HepG2 (cell line): ENCODE data around the gene DUSP16. TPM values are rescaled to one million over a fixed set of nuclear protein-coding genes. Genes with fewer than 3 reads are reported as not detected.

Source experiments
- ATAC-seq: fragments of 200-7000 bp; cut with Tn5 transposase; 3 replicates; pipeline ENCODE4 v1.9.1; 2020; ENCODE audit warnings: mild to moderate bottlenecking, moderate library complexity
- BruUV-seq: library from RNA; stranded (reverse); fragments of 400-500 nt; replicated peaks from 2 replicates; lab custom pipeline; 2021; lab: Mats Ljungman, UMichigan
- CTCF ChIA-PET: fragments of 300-600 bp; formaldehyde crosslinking; extraction: SDS; loops from one replicate; lab custom pipeline; 2021; ENCODE audit warnings: low total read pairs, inconsistent platforms, low intra/inter-chr PET ratio; lab: Yijun Ruan, JAX
- POLR2A ChIA-PET: fragments of 350-600 bp; sonication (Branson Sonifier 250); formaldehyde crosslinking; loops from one replicate; lab custom pipeline; 2020; ENCODE audit warnings: antibody characterized with exemption, inconsistent platforms; lab: Yijun Ruan, JAX
- DNase-seq: peaks from one replicate; pipeline ENCODE4 v3.0.0-alpha.2; 2015; ENCODE audit warnings: low spot score
- FAIRE-seq: peaks from 3 replicates; lab custom pipeline; 2011; peaks lifted over from hg19 to GRCh38; lab: Jason Lieb, UNC
- H2AFZ ChIP-seq: one replicate; pipeline ENCODE4 v1.6.1; 2011; ENCODE audit warnings: low read length, inconsistent platforms
- H3K27ac ChIP-seq: fragments of 300-600 bp; 3 replicates; pipeline ENCODE4 v1.8.0; 2011; ENCODE audit warnings: mixed run types, mild to moderate bottlenecking, mixed read lengths, low read length, inconsistent platforms; ENCODE audit not compliant: insufficient read depth; ENCODE audit errors: extremely low read length
- H3K27me3 ChIP-seq, 2 experiments: fragments of 200-600 bp in 1 of 2; 2 replicates in 1 of 2; 3 replicates in 1 of 2; pipeline versions ENCODE4 v1.6.0 to v1.8.0; 2011; ENCODE audit warnings: low read length in 2 of 2, mild to moderate bottlenecking in 2 of 2, moderate library complexity in 2 of 2, inconsistent platforms in 1 of 2; ENCODE audit not compliant: insufficient read depth in 2 of 2, control insufficient read depth in 1 of 2
- H3K36me3 ChIP-seq, 2 experiments: fragments of 200-600 bp in 1 of 2; replicated peaks in 1 of 2; 2 replicates in 1 of 2; 3 replicates in 1 of 2; pipeline versions ENCODE4 v1.5.1 to v1.8.0; 2011; ENCODE audit warnings: low read length in 2 of 2, inconsistent platforms in 1 of 2; ENCODE audit not compliant: insufficient read depth in 2 of 2, control insufficient read depth in 1 of 2
- H3K4me1 ChIP-seq: 2 replicates; pipeline ENCODE4 v1.5.1; 2012; ENCODE audit warnings: low read length, inconsistent platforms; ENCODE audit not compliant: insufficient read depth
- H3K4me2 ChIP-seq: 2 replicates; pipeline ENCODE4 v1.6.0; 2011; ENCODE audit warnings: low read depth, low read length, inconsistent platforms
- H3K4me3 ChIP-seq, 3 experiments: fragments of 200-600 bp in 1 of 3; sonication (generic), shearing (Covaris generic) in 1 of 3; replicated peaks in 1 of 3; 2 replicates each; pipeline ENCODE4 v1.5.1; 2011 to 2016; ENCODE audit warnings: low read length in 3 of 3, inconsistent platforms in 2 of 3, low read depth in 2 of 3, mild to moderate bottlenecking in 2 of 3, control low read depth in 1 of 3, mixed read lengths in 1 of 3; ENCODE audit not compliant: insufficient read depth in 1 of 3
- H3K79me2 ChIP-seq: one replicate; pipeline ENCODE4 v1.6.1; 2011; ENCODE audit warnings: low read length, inconsistent platforms; ENCODE audit not compliant: insufficient read depth
- H3K9ac ChIP-seq: 2 replicates; pipeline ENCODE4 v1.6.0; 2011; ENCODE audit warnings: mild to moderate bottlenecking, low read depth, low read length, inconsistent platforms; ENCODE audit not compliant: insufficient read depth
- H3K9me3 ChIP-seq: 2 replicates; pipeline ENCODE4 v1.5.1; 2012; ENCODE audit warnings: mild to moderate bottlenecking, low read length
- H4K20me1 ChIP-seq: 2 replicates; pipeline ENCODE4 v1.6.0; 2011; ENCODE audit warnings: inconsistent platforms, mild to moderate bottlenecking, low read length, moderate library complexity; ENCODE audit not compliant: insufficient read depth
- DMAP1 ChIP-seq: IDR thresholded peaks from 2 replicates; pipeline ENCODE4 v1.6.1; 2016
- RBM22 ChIP-seq: fragments of 200-400 bp; formaldehyde crosslinking; optimal IDR thresholded peaks from 2 replicates; pipeline ENCODE3; 2017; ENCODE audit warnings: mild to moderate bottlenecking, low read length, moderate library complexity
- RNF219 ChIP-seq: sonication (generic); formaldehyde crosslinking; IDR thresholded peaks from 2 replicates; pipeline ENCODE4 v1.5.0; 2020; ENCODE audit warnings: mild to moderate bottlenecking, missing genetic modification reagents
- SAFB2 ChIP-seq: sonication (generic); formaldehyde crosslinking; IDR thresholded peaks from 2 replicates; pipeline ENCODE4 v1.5.1; 2020; ENCODE audit warnings: missing genetic modification reagents, low read depth, mild to moderate bottlenecking, borderline replicate concordance
- SETDB1 ChIP-seq: sonication (generic); formaldehyde crosslinking; IDR thresholded peaks from 2 replicates; pipeline ENCODE4 v1.5.1; 2020; ENCODE audit warnings: missing genetic modification reagents, mild to moderate bottlenecking, borderline replicate concordance
- SKI ChIP-seq: fragments of 450-650 bp; IDR thresholded peaks from one replicate; pipeline ENCODE4 v1.6.1; 2018; ENCODE audit warnings: mild to moderate bottlenecking; ENCODE audit not compliant: partially characterized antibody
- SOX13 ChIP-seq, 3 experiments: fragments of 450-650 bp in 1 of 3; sonication (generic) in 1 of 3; formaldehyde crosslinking in 1 of 3; IDR thresholded peaks in 2 of 3; conservative IDR thresholded peaks in 1 of 3; 2 replicates each; pipeline versions ENCODE4 v1.5.0 to v1.6.1; 2016 to 2020; ENCODE audit warnings: antibody characterized with exemption in 1 of 3, mild to moderate bottlenecking in 1 of 3, missing compliant biosample characterization in 1 of 3, missing genetic modification reagents in 1 of 3, moderate library complexity in 1 of 3
- SPEN ChIP-seq: sonication (generic); formaldehyde crosslinking; IDR thresholded peaks from 2 replicates; pipeline ENCODE4 v1.5.1; 2020; ENCODE audit warnings: low read depth, mild to moderate bottlenecking, missing genetic modification reagents
- SRY ChIP-seq: sonication (generic); formaldehyde crosslinking; IDR thresholded peaks from 2 replicates; pipeline ENCODE4 v1.8.0; 2022; ENCODE audit warnings: mild to moderate bottlenecking, missing genetic modification reagents
- WGBS: methylation state at CpG from one replicate; pipeline ENCODE4 v1.1.6; 2017; ENCODE audit warnings: low lambda C conversion rate; 5-methylcytosine and 5-hydroxymethylcytosine counted together
- in situ Hi-C: cut with HindIII; loops from 2 replicates; pipeline ENCODE4 v1.10.0; 2017; ENCODE audit warnings: low pct_unique_long_range_greater_than_20kb; ENCODE audit not compliant: extremely low pct_ligation_motif_present
- intact Hi-C: fragments of 100-400 bp; cut with micrococcal nuclease; formaldehyde crosslinking; loops from one replicate; pipeline ENCODE4 v1.10.0; 2022; ENCODE audit not compliant: unreplicated experiment
- polyA plus RNA-seq, 8 experiments: library from polyadenylated mRNA; depleted of rRNA in 3 of 8; stranded (reverse) in 7 of 8; unstranded in 1 of 8; fragments of >200 nt; fragmentation: Illumina TruSeq in 4 of 8; extraction: Trizol in 4 of 8; gene quantifications; 2 replicates each; pipeline versions ENCODE4 v1.2.1 to v1.2.3, GENCODE V29; 2011 to 2016; ENCODE audit warnings: low read depth in 4 of 8, missing spikeins in 1 of 8, mixed read lengths in 1 of 8; ENCODE audit not compliant: insufficient read depth in 1 of 8
- total RNA-seq, 5 experiments: library from RNA; depleted of rRNA; stranded (reverse); fragments of >200 nt; fragmentation: Illumina TruSeq; extraction: Trizol; gene quantifications; 2 replicates each; pipeline ENCODE4 v1.2.3, GENCODE V29; 2016; ENCODE audit warnings: low read depth in 1 of 5
- TF ChIP-seq, protein P1 (sequence below): sonication (generic); formaldehyde crosslinking; IDR thresholded peaks from 2 replicates; pipeline ENCODE4 v1.8.1; 2023; ENCODE audit warnings: mild to moderate bottlenecking, missing genetic modification reagents
- TF ChIP-seq, protein P2 (sequence below): IDR thresholded peaks from 2 replicates; pipeline ENCODE4 v1.6.1; 2016; ENCODE audit warnings: mild to moderate bottlenecking

Gene DUSP16
- total and polyA plus RNA-seq, 2 of the 13 experiments (the other 11 are each of a cell fraction or from before 2014, with no cell fraction given): 45.7 to 46.6 TPM

DNA sequence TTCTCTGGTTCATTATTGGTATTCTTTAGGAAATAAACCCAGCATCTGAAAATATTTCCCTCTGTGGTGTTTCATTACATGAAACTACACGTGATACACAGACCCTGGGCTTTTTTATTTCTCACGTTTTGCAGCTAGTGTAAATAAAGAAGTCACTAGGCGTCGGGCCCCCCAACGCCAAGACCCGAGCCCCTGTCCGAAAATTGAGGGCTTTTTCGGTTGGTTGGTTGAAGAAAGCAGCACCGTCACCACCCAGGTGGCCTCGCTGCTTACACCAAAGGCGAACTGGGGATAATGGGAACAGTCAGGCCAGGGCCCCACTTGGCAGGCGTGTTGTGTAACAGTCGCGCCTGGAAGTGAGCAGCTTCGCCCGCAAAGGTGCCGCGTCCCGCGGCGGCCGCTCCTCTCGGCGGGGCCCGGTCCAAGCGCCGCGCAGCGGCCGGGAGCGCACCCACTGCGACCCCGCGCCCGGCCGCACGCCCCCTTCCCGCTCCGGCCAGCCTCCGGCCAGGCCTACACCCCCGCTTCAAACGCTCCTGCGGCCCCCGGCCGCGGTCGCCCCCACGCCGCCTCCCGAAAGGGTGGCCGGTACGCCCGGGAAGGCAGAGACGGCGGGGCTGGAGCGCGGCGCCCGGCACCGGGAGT lies 1.2 kb downstream of the DUSP16 start:
- WGBS: 2% methylated on average over 9 of the region's 60 CpGs
- Histone ChIP-seq H3K79me2 (peaks cover 52% of the 10 kb centered on the region), H3K4me3 (peak overlapping the region; percentile 77 to 87 (median 79)), H3K9me3 (no peaks in the 10 kb centered on the region), H3K9ac (peak overlapping the region; percentile 99), H3K36me3 (no peaks in the 10 kb centered on the region), H3K27ac (peak overlapping the region; percentile 93), H3K4me1 (peaks cover 41% of the 10 kb centered on the region), H3K4me2 (peak overlapping the region; percentile 85), H4K20me1 (no peaks in the 10 kb centered on the region), H2AFZ (no peak overlapping the region), H3K27me3 (no peaks in the 10 kb centered on the region; a peak in 1 of 5 replicates)
- DNase-seq (peak; percentile 53), ATAC-seq (peak; percentile 50), FAIRE-seq (no peak)
- CTCF ChIA-PET: no interaction called here
- intact Hi-C loops: loop anchor here (2.0 to 5.0 kb wide), 4 partner anchors 15 to 156 kb away; partner anchors contain the start of genes CDKN1B and CREBL2
- BruUV-seq: TSS peak; percentile 95
- POLR2A ChIA-PET: interaction anchor here (0.9 to 1.5 kb wide), 6 partner anchors 10 to 163 kb away, joined by 4 to 8 read pairs (median 4); no protein-coding TSS in a partner anchor
- in situ Hi-C loops: no loop called here
- peak; percentile 35 for TF ChIP-seq RNF219 (CRISPR knock-in tag)
- TF ChIP-seq, protein P1, sequence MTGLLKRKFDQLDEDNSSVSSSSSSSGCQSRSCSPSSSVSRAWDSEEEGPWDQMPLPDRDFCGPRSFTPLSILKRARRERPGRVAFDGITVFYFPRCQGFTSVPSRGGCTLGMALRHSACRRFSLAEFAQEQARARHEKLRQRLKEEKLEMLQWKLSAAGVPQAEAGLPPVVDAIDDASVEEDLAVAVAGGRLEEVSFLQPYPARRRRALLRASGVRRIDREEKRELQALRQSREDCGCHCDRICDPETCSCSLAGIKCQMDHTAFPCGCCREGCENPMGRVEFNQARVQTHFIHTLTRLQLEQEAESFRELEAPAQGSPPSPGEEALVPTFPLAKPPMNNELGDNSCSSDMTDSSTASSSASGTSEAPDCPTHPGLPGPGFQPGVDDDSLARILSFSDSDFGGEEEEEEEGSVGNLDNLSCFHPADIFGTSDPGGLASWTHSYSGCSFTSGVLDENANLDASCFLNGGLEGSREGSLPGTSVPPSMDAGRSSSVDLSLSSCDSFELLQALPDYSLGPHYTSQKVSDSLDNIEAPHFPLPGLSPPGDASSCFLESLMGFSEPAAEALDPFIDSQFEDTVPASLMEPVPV: peak; percentile 68; the same call in 1 of the 2 replicates
- no peak for TF ChIP-seq SOX13 (IDR thresholded peaks at IDR 0.05)
- TF ChIP-seq SOX13 (CRISPR knock-in tag; conservative IDR thresholded peaks at IDR 0.05 in 1 of 2, IDR thresholded peaks at IDR 0.05 in 1 of 2): peak in 1 of 2 experiments; percentile 34; a peak in 1 of 4 replicates
- TF ChIP-seq RBM22: peak; percentile 93
- TF ChIP-seq DMAP1 (CRISPR knock-in tag): peak; percentile 30; the same call in 1 of the 2 replicates
- TF ChIP-seq SRY (CRISPR knock-in tag): peak; percentile 70; the same call in 1 of the 2 replicates
- TF ChIP-seq SKI: no peak
- TF ChIP-seq SAFB2 (CRISPR knock-in tag): 0 out of 2 replicates have a peak, but pooled peaks have one; percentile 39
- TF ChIP-seq, protein P2, sequence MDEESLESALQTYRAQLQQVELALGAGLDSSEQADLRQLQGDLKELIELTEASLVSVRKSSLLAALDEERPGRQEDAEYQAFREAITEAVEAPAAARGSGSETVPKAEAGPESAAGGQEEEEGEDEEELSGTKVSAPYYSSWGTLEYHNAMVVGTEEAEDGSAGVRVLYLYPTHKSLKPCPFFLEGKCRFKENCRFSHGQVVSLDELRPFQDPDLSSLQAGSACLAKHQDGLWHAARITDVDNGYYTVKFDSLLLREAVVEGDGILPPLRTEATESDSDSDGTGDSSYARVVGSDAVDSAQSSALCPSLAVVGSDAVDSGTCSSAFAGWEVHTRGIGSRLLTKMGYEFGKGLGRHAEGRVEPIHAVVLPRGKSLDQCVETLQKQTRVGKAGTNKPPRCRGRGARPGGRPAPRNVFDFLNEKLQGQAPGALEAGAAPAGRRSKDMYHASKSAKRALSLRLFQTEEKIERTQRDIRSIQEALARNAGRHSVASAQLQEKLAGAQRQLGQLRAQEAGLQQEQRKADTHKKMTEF (CRISPR knock-in tag): peak; percentile 9; the same call in 1 of the 2 replicates
- TF ChIP-seq SETDB1 (CRISPR knock-in tag): no peak
- 0 out of 2 replicates have a peak, but pooled peaks have one; percentile 25 for TF ChIP-seq SPEN (CRISPR knock-in tag)
